ENCODE measurements around the gene API5.
"Not testable (repeated sequence)": the region's sequence is repeated elsewhere in the genome, so short reads cannot be mapped to it uniquely, and the experiment has no call there.

API5 gene

GRCh38 chr11:43311791-43312607 lies at the start of gene API5:
Gene API5, plus strand, starts transcription at chr11:43311996. Its CDS starts 132 bp downstream, at chr11:43312128.
- FAIRE-seq: peak; percentile 51

- FAIRE-seq: no peak
These were observed 43.8 kb upstream of the API5 start for GRCh38 chr11:43267856-43268580.

GRCh38 chr11:43268786-43269185 lies 43.0 kb upstream of the API5 start:
- no peak for FAIRE-seq

GRCh38 chr11:43269254-43269918 lies 42.4 kb upstream of the API5 start:
- FAIRE-seq: no peak

GRCh38 chr11:43270468-43270867 lies 41.3 kb upstream of the API5 start:
- no peak for FAIRE-seq

- no peak for FAIRE-seq
These were observed 33.4 kb upstream of the API5 start for GRCh38 chr11:43278193-43278956.

GRCh38 chr11:43282607-43283440 lies 29.0 kb upstream of the API5 start:
- no peak for FAIRE-seq

GRCh38 chr11:43285826-43286225 lies 26.0 kb upstream of the API5 start:
- FAIRE-seq: no peak

- FAIRE-seq: no peak
These were observed 22.4 kb upstream of the API5 start for GRCh38 chr11:43289368-43289767.

GRCh38 chr11:43298397-43298796 lies 13.4 kb upstream of the API5 start:
- no peak for FAIRE-seq

- no peak for FAIRE-seq
These were observed 4.2 kb downstream of the API5 start for GRCh38 chr11:43315966-43316365.

- peak; percentile 9 for FAIRE-seq
These were observed 4.7 kb downstream of the API5 start for GRCh38 chr11:43316451-43316850.

- peak; percentile 80 for FAIRE-seq
These were observed 16.2 kb downstream of the API5 start for GRCh38 chr11:43327987-43328386.

- FAIRE-seq: no peak
These were observed 16.7 kb downstream of the API5 start for GRCh38 chr11:43328482-43328881.

GRCh38 chr11:43341159-43341558 lies 29.4 kb downstream of the API5 start:
- FAIRE-seq: no peak

GRCh38 chr11:43351426-43351825 lies 39.6 kb downstream of the API5 start:
- FAIRE-seq: not testable (repeated sequence)

GRCh38 chr11:43354311-43354710 lies 42.5 kb downstream of the API5 start:
- no peak for FAIRE-seq

GRCh38 chr11:43356336-43356735 lies 44.5 kb downstream of the API5 start:
- FAIRE-seq: no peak

GRCh38 chr11:43358279-43358800 lies 46.5 kb downstream of the API5 start:
- FAIRE-seq: no peak

- FAIRE-seq: peak; percentile 33
These were observed 47.1 kb downstream of the API5 start, which contains the start of gene TTC17 for GRCh38 chr11:43358801-43359421. Gene TTC17, plus strand, starts transcription at chr11:43358920. Its CDS starts 35 bp downstream, at chr11:43358955.

- FAIRE-seq: no peak
These were observed 47.6 kb downstream of the API5 start for GRCh38 chr11:43359422-43359818.

Measured in islet of Langerhans (tissue), 1 donor.